DOHH2 (cell line): ENCODE results near the gene TNS4.
"Not testable (repeated sequence)": the region's sequence is repeated elsewhere in the genome, so short reads cannot be mapped to it uniquely, and the experiment has no call there.

Source experiments
- H3F3A ChIP-seq: fragments of 200-600 bp; sonication (generic), shearing (Covaris generic); 2 replicates; pipeline ENCODE4 v1.6.0; 2016; ENCODE audit warnings: antibody characterized with exemption, mild to moderate bottlenecking; ENCODE audit not compliant: control insufficient read depth, insufficient read depth
- H3K27ac ChIP-seq: fragments of 200-600 bp; sonication (generic); 2 replicates; pipeline ENCODE4 v1.5.1; 2014; ENCODE audit warnings: low read depth, mild to moderate bottlenecking, low read length, moderate library complexity
- H3K27me3 ChIP-seq: fragments of 200-600 bp; sonication (generic); 2 replicates; pipeline ENCODE4 v1.6.1; 2014; ENCODE audit warnings: mild to moderate bottlenecking, low read length, mixed read lengths; ENCODE audit not compliant: control insufficient read depth
- H3K36me3 ChIP-seq: fragments of 200-600 bp; sonication (generic); 2 replicates; pipeline ENCODE4 v1.6.1; 2014; ENCODE audit warnings: mild to moderate bottlenecking, low read length, moderate library complexity, mixed read lengths; ENCODE audit not compliant: control insufficient read depth
- H3K4me1 ChIP-seq: fragments of 200-600 bp; sonication (generic); 2 replicates; pipeline ENCODE4 v1.6.1; 2014; ENCODE audit warnings: mild to moderate bottlenecking, low read length, mixed read lengths; ENCODE audit not compliant: control insufficient read depth
- H3K4me2 ChIP-seq: fragments of 200-600 bp; sonication (generic); 2 replicates; pipeline ENCODE4 v1.6.0; 2014; ENCODE audit warnings: mild to moderate bottlenecking, low read length, moderate library complexity
- H3K4me3 ChIP-seq: fragments of 200-600 bp; sonication (generic); 2 replicates; pipeline ENCODE4 v1.5.1; 2014; ENCODE audit warnings: mild to moderate bottlenecking, low read length, mixed read lengths
- H3K79me2 ChIP-seq: fragments of 200-600 bp; sonication (generic); 2 replicates; pipeline ENCODE4 v1.6.1; 2014; ENCODE audit warnings: mild to moderate bottlenecking, low read length, mixed read lengths; ENCODE audit not compliant: control insufficient read depth
- H3K9me2 ChIP-seq: fragments of 200-600 bp; sonication (generic); replicated peaks from 2 replicates; pipeline ENCODE4 v1.6.1; 2014; ENCODE audit warnings: mild to moderate bottlenecking, low read length, mixed read lengths; ENCODE audit not compliant: control insufficient read depth
- H3K9me3 ChIP-seq: fragments of 200-600 bp; sonication (generic); 2 replicates; pipeline ENCODE4 v1.6.1; 2014; ENCODE audit warnings: antibody characterized with exemption, low read length, mixed read lengths; ENCODE audit not compliant: control insufficient read depth, insufficient read depth
- H4K20me1 ChIP-seq: fragments of 200-600 bp; sonication (generic); 2 replicates; pipeline ENCODE4 v1.6.0; 2014; ENCODE audit warnings: low read depth, mild to moderate bottlenecking, antibody characterized with exemption, low read length, moderate library complexity; ENCODE audit not compliant: control insufficient read depth, insufficient read depth
- EZH2phosphoT487 ChIP-seq: fragments of 200-600 bp; sonication (generic); IDR thresholded peaks from 2 replicates; pipeline ENCODE4 v1.6.1; 2017; ENCODE audit warnings: borderline replicate concordance, mild to moderate bottlenecking, antibody characterized with exemption, low read length, moderate library complexity, mixed read lengths
- TF ChIP-seq, protein P1 (sequence below): fragments of 200-600 bp; sonication (generic); IDR thresholded peaks from one replicate; pipeline ENCODE4 v1.5.1; 2014; ENCODE audit warnings: antibody characterized with exemption, mild to moderate bottlenecking, low read depth, low read length; ENCODE audit not compliant: poor library complexity, severe bottlenecking

TNS4 gene

GRCh38 chr17:40548491-40548981, 47.1 kb upstream of the TNS4 start:
- H4K20me1 ChIP-seq: no peaks in the 10 kb centered on the region
- H3K27ac ChIP-seq: no peak overlapping the region
- no peaks in the 10 kb centered on the region for H3K36me3 ChIP-seq
- H3K9me3 ChIP-seq: no peaks in the 10 kb centered on the region
- H3K79me2 ChIP-seq: no peaks in the 10 kb centered on the region
- H3F3A ChIP-seq: no peaks in the 10 kb centered on the region
- no peak overlapping the region for H3K4me2 ChIP-seq
- no peak overlapping the region for H3K4me3 ChIP-seq
- no peak for TF ChIP-seq EZH2phosphoT487
- TF ChIP-seq, protein P1, sequence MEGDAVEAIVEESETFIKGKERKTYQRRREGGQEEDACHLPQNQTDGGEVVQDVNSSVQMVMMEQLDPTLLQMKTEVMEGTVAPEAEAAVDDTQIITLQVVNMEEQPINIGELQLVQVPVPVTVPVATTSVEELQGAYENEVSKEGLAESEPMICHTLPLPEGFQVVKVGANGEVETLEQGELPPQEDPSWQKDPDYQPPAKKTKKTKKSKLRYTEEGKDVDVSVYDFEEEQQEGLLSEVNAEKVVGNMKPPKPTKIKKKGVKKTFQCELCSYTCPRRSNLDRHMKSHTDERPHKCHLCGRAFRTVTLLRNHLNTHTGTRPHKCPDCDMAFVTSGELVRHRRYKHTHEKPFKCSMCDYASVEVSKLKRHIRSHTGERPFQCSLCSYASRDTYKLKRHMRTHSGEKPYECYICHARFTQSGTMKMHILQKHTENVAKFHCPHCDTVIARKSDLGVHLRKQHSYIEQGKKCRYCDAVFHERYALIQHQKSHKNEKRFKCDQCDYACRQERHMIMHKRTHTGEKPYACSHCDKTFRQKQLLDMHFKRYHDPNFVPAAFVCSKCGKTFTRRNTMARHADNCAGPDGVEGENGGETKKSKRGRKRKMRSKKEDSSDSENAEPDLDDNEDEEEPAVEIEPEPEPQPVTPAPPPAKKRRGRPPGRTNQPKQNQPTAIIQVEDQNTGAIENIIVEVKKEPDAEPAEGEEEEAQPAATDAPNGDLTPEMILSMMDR: no peak
- H3K27me3 ChIP-seq: peaks cover 14% of the 10 kb centered on the region
- H3K4me1 ChIP-seq: peaks cover 7% of the 10 kb centered on the region; the same call in 1 of the 2 replicates
- no peaks in the 10 kb centered on the region for H3K9me2 ChIP-seq

- no peak overlapping the region for H3K4me3 ChIP-seq
- H3K9me3 ChIP-seq: no peaks in the 10 kb centered on the region
- no peaks in the 10 kb centered on the region for H4K20me1 ChIP-seq
- H3K4me2 ChIP-seq: no peak overlapping the region
- peaks cover 7% of the 10 kb centered on the region; the same call in 1 of the 2 replicates for H3K4me1 ChIP-seq
- H3K27me3 ChIP-seq: peaks cover 14% of the 10 kb centered on the region
- no peaks in the 10 kb centered on the region for H3K79me2 ChIP-seq
- no peak overlapping the region for H3K27ac ChIP-seq
- H3K9me2 ChIP-seq: no peaks in the 10 kb centered on the region
- no peaks in the 10 kb centered on the region for H3F3A ChIP-seq
- no peaks in the 10 kb centered on the region for H3K36me3 ChIP-seq
- no peak for TF ChIP-seq EZH2phosphoT487
- TF ChIP-seq, protein P1: no peak
Measured at GRCh38 chr17:40547785-40548478, 46.5 kb upstream of the TNS4 start.

GRCh38 chr17:40547079-40547784, 45.8 kb upstream of the TNS4 start:
- Histone ChIP-seq H3F3A (no peaks in the 10 kb centered on the region), H3K79me2 (no peaks in the 10 kb centered on the region), H3K27me3 (peaks cover 14% of the 10 kb centered on the region), H3K4me1 (peaks cover 7% of the 10 kb centered on the region; the same call in 1 of the 2 replicates), H3K27ac (no peak overlapping the region), H3K4me3 (no peak overlapping the region), H3K9me2 (no peaks in the 10 kb centered on the region), H3K36me3 (no peaks in the 10 kb centered on the region), H3K4me2 (no peak overlapping the region), H3K9me3 (no peaks in the 10 kb centered on the region), H4K20me1 (no peaks in the 10 kb centered on the region)
- no peak for TF ChIP-seq EZH2phosphoT487
- TF ChIP-seq, protein P1: no peak

DNA sequence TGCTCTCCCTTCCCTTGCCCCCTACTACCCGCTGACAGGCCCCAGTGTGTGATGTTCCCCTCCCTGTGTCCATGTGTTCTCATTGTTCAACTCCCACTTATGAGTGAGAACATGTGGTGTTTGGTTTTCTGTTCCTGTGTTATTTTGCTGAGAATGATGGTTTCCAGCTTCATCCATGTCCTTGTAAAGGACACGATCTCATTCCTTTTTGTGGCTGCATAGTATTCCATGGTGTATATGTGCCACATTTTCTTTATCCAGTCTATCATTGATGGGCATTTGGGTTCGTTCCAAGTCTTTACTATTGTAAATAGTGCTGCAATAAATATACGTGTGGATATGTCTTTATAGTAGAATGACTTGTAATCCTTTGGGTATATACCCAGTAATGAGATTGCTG, 45.1 kb upstream of the TNS4 start:
- not testable (repeated sequence) for H3F3A ChIP-seq, H3K4me2 ChIP-seq, H3K9me3 ChIP-seq

More for the DNA sequence above, 45.1 kb upstream of the TNS4 start:
- H3K27ac ChIP-seq, H3K36me3 ChIP-seq, H3K4me1 ChIP-seq, H3K4me3 ChIP-seq, H4K20me1 ChIP-seq, H3K9me2 ChIP-seq, H3K79me2 ChIP-seq: not testable (repeated sequence)
- H3K27me3 ChIP-seq: peaks cover 12% of the 10 kb centered on the region
